Activated CD4-positive, alpha-beta T cell treated with anti-CD3 and anti-CD28 coated beads, Interleukin-2, amount 10 ng/mL, durations not matched to agents 24 days and 14 days (primary cell): ENCODE results near the gene ZC2HC1B. TPM values are rescaled to one million over a fixed set of nuclear protein-coding genes. Genes with fewer than 3 reads are reported as not detected.
A peak's percentile ranks its signal among the peaks of the same experiment; 100 is the strongest.

Experiments used
- DNase-seq: peaks from one replicate; pipeline ENCODE4 v3.0.0; 2022
- H3K27ac Mint-ChIP-seq: one replicate; pipeline ENCODE4 v1.8.0; 2022; ENCODE audit warnings: mild to moderate bottlenecking, mixed read lengths
- H3K27me3 Mint-ChIP-seq: one replicate; pipeline ENCODE4 v1.8.0; 2022; ENCODE audit warnings: mixed read lengths
- H3K36me3 Mint-ChIP-seq: one replicate; pipeline ENCODE4 v1.8.0; 2022; ENCODE audit warnings: low read depth, mild to moderate bottlenecking, mixed read lengths
- H3K4me1 Mint-ChIP-seq: one replicate; pipeline ENCODE4 v1.8.0; 2021; ENCODE audit warnings: mixed read lengths
- H3K4me3 Mint-ChIP-seq: one replicate; pipeline ENCODE4 v1.8.0; 2022; ENCODE audit warnings: mild to moderate bottlenecking, moderate library complexity, mixed read lengths
- H3K9me3 Mint-ChIP-seq: one replicate; pipeline ENCODE4 v1.8.0; 2021; ENCODE audit warnings: mixed read lengths
- intact Hi-C: fragments of 100-400 bp; cut with micrococcal nuclease; formaldehyde crosslinking; loops from one replicate; pipeline ENCODE4 v1.15.1; 2023
- total RNA-seq: library from RNA; stranded (reverse); gene quantifications from 2 replicates; pipeline ENCODE4 v1.2.3, GENCODE V29; 2022

ZC2HC1B gene, protein sequence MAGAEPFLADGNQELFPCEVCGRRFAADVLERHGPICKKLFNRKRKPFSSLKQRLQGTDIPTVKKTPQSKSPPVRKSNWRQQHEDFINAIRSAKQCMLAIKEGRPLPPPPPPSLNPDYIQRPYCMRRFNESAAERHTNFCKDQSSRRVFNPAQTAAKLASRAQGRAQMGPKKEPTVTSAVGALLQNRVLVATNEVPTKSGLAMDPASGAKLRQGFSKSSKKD
- not detected in 2 replicates for total RNA-seq

DNA sequence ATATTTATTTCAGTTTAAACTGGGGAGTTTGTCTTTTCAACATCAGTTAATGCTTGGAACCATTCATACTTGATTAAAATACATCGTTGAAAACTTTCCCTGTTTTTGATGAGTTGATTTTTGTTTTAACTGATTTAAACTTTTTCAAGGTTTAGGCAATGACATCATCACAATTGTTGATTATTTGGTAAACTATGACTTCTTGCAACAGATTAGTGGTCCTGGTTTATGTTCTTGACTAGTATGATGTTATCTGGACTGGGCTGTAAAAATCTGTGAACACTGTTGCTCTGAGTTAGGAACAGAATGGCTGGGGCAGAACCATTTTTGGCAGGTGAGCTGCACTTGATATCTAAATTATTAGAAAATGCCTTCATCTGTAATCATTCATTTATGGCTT is at the start of gene ZC2HC1B:
Gene ZC2HC1B (plus strand): TSS at position 241 of the 400 bp plus-strand sequence. CDS start 66 bp downstream, at position 307.
- Mint-ChIP-seq H3K27me3 (no peaks in the 10 kb centered on the region), H3K4me3 (no peak within 1 kb of the TSS), H3K4me1 (no peaks in the 10 kb centered on the region), H3K36me3 (peaks cover 48% of the 10 kb centered on the region), H3K27ac (no peak within 1 kb of the TSS), H3K9me3 (peaks cover 6% of the 10 kb centered on the region)
- intact Hi-C loops = no loop called here
- DNase-seq = no peak

DNA sequence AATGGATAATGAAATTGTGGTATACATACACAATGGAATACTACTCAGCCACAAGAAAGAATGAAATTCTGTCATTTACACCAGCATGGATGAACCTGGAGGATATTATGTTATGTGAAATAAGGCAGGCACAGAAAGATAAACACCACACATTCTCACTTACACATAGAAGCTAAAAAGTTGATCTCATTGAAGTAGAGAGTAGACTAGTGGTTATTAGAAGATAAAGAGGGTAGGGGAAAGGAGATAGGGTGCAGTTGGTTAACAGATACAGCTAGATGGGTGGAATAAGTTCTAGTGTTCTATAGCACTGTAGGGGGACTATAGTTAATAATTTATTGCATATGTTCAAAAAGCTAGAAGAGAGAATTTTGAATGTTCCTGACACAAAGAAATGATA is 46.7 kb upstream of the ZC2HC1B start:
- Mint-ChIP-seq H3K4me1 (peaks cover 2% of the 10 kb centered on the region), H3K27me3 (no peaks in the 10 kb centered on the region), H3K27ac (no peak overlapping the region), H3K36me3 (peaks cover 12% of the 10 kb centered on the region), H3K4me3 (no peak overlapping the region), H3K9me3 (no peaks in the 10 kb centered on the region)
- intact Hi-C loops = no loop called here
- DNase-seq = no peak

DNA sequence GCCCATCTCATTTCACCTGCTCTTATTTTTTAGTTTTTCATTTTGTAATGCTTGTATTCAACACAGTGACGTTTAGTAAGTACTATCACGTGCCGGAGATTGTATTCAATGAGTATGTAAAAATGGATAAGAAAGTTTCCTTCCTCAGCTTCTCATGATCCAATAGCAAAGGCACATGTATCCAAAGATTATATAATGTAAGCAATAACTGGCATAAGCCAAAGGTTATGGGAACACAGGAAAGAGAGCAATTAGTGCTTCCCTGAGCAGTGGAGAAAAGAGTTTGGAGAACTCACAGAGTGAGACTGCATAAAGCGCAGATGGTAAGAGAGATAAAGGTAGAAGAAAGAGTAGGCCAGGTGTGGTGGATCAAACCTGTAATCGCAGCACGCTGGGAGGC is 42.9 kb upstream of the ZC2HC1B start:
- Mint-ChIP-seq H3K27ac (no peak overlapping the region), H3K36me3 (peaks cover 12% of the 10 kb centered on the region), H3K4me1 (peaks cover 3% of the 10 kb centered on the region), H3K27me3 (no peaks in the 10 kb centered on the region), H3K4me3 (no peak overlapping the region), H3K9me3 (no peaks in the 10 kb centered on the region)
- DNase-seq = no peak
- intact Hi-C loops = loop anchor here (10.0 kb wide), 1 partner anchor 957 kb away; no protein-coding TSS in a partner anchor

DNA sequence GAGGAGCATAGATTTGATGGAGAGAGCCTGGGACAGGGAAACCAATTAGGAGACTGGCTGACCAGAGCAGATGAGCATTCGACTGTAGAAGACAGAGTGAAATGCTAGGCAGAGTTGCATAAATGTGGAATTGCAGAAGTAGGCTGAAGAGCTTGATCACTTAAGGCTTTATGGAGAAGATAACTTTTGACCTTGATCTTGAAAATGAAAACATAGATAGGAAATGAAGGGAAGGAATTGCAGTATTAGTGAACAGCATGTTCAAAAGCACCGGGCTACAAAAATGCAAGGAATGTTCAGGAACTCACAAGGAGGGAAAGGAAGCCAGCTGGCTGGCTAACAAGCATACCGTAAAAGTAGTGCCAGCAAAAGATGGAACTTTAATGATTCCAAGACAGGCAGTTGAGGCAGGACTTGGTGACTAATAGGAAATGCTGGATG is 41.7 kb upstream of the ZC2HC1B start:
- Mint-ChIP-seq H3K27ac (no peak overlapping the region), H3K27me3 (no peaks in the 10 kb centered on the region), H3K36me3 (peaks cover 8% of the 10 kb centered on the region), H3K9me3 (no peaks in the 10 kb centered on the region), H3K4me1 (peaks cover 3% of the 10 kb centered on the region), H3K4me3 (no peak overlapping the region)
- no peak for DNase-seq
- intact Hi-C loops = loop anchor here (10.0 kb wide), 1 partner anchor 958 kb away; no protein-coding TSS in a partner anchor

DNA sequence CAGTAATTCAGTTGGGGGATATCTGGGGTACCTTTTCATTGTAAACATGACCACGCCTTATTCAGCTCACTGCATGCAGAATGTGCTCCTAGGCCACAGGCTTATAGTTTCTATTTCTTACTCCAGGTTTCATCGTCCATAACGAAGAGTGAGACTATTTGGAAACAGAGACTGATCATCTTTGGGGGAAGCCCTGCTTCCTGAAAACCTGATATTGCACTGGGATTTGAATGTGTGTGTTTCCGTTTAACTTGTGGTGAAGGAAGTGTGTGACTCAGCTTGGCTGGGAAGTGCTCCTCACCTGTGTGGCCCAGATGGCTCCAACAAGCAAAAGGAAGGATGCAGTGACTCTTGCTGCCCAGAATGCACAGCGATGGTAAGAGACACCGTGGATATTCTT is 40.7 kb upstream of the ZC2HC1B start:
- H3K27ac Mint-ChIP-seq = no peak overlapping the region
- no peak for DNase-seq
- H3K9me3 Mint-ChIP-seq = no peaks in the 10 kb centered on the region
- H3K27me3 Mint-ChIP-seq = no peaks in the 10 kb centered on the region
- H3K36me3 Mint-ChIP-seq = peaks cover 6% of the 10 kb centered on the region
- H3K4me1 Mint-ChIP-seq = peaks cover 3% of the 10 kb centered on the region
- H3K4me3 Mint-ChIP-seq = no peak overlapping the region
- intact Hi-C loops = loop anchor here (10.0 kb wide), 1 partner anchor 959 kb away; no protein-coding TSS in a partner anchor

DNA sequence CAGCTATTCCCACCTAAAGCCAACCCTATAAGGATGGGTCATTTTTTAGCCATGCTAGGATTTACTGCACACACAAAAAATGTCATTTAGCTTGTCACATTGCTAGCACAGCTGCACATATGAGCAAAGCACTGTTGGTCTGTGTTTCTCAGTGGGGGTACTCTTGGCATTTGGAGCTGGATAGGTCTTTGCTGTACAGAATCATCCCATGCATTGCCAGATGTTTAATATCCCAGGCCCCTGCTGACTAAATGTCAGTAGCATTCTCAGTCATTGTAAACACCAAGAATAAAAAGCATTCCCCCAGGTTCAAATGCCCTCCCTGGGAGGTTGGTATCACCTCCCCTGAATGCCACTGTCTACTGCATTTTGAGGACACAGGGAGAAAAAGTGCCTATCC is 35.7 kb upstream of the ZC2HC1B start:
- intact Hi-C loops = loop anchor here (10.0 kb wide), 1 partner anchor 964 kb away; no protein-coding TSS in a partner anchor
- no peak for DNase-seq
- no peaks in the 10 kb centered on the region for H3K9me3 Mint-ChIP-seq
- H3K4me3 Mint-ChIP-seq = no peak overlapping the region
- no peak overlapping the region for H3K27ac Mint-ChIP-seq
- no peaks in the 10 kb centered on the region for H3K4me1 Mint-ChIP-seq
- peaks cover 4% of the 10 kb centered on the region for H3K36me3 Mint-ChIP-seq
- H3K27me3 Mint-ChIP-seq = no peaks in the 10 kb centered on the region

DNA sequence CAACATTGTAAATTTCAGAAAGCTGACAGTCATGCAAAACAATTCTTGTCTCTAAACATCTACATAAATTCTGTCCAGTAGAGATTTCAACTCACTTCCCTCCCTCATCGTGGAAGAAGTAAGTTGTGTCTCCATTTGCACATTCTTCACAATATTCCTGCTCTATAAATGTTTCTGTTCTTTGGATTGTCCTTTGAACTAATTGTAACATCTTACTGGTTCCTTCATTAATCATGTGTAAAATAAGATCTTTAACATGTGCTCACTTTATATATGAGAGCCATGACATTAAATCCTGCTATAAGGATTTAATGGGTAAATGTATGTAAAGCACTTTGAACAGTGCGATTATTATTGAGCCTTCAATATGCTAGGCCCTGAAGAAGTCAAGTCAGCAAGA is 28.1 kb upstream of the ZC2HC1B start:
- no peak overlapping the region for H3K27ac Mint-ChIP-seq
- H3K4me3 Mint-ChIP-seq = no peak overlapping the region
- H3K36me3 Mint-ChIP-seq = no peaks in the 10 kb centered on the region
- intact Hi-C loops = no loop called here
- H3K9me3 Mint-ChIP-seq = no peaks in the 10 kb centered on the region
- DNase-seq = no peak
- no peaks in the 10 kb centered on the region for H3K27me3 Mint-ChIP-seq
- H3K4me1 Mint-ChIP-seq = no peaks in the 10 kb centered on the region

DNA sequence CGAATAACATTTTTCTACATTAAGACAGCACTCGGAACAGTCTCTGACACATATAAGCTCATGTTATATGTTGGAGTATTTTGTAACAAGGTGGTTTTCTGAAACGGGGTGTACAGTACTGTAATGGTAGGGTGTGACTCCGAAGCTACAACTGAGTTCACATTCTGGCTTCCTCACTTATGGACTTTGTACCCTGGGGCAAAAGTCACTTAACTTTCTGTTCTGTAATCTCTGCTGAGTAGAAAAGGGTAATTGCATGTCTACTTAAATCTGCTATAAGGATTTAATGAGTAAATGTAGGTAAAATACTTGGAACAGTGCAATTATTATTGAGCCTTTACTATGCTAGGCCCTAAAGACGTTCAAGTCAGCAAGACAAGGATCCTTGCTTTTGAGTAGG is 25.9 kb upstream of the ZC2HC1B start:
- no peak for DNase-seq
- H3K4me3 Mint-ChIP-seq = no peak overlapping the region
- intact Hi-C loops = no loop called here
- H3K4me1 Mint-ChIP-seq = peaks cover 4% of the 10 kb centered on the region
- H3K9me3 Mint-ChIP-seq = no peaks in the 10 kb centered on the region
- H3K27ac Mint-ChIP-seq = no peak overlapping the region
- H3K36me3 Mint-ChIP-seq = no peaks in the 10 kb centered on the region
- no peaks in the 10 kb centered on the region for H3K27me3 Mint-ChIP-seq

DNA sequence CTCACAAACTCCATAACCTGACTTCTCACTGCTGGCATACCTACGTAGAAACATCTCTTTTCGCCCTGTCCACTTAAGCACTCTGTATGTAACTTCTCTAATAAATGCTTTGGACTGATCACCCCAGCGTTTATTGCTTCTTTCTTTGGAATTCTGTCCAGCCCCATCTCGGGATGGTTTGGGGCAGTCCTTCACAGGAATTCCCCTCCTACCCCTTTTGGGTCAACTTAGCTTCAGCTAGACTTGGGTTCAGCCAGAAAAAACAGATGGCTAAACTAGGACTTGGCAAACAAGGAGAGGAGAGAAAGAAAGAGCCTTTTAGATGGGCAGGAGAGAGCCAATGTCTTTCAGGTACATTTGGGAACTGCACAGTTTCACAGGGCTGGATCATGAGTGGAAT is 25.1 kb upstream of the ZC2HC1B start:
- no peak for DNase-seq
- peaks cover 6% of the 10 kb centered on the region for H3K4me1 Mint-ChIP-seq
- H3K36me3 Mint-ChIP-seq = peaks cover 6% of the 10 kb centered on the region
- no peak overlapping the region for H3K4me3 Mint-ChIP-seq
- no peak overlapping the region for H3K27ac Mint-ChIP-seq
- H3K9me3 Mint-ChIP-seq = no peaks in the 10 kb centered on the region
- intact Hi-C loops = no loop called here
- H3K27me3 Mint-ChIP-seq = no peaks in the 10 kb centered on the region

DNA sequence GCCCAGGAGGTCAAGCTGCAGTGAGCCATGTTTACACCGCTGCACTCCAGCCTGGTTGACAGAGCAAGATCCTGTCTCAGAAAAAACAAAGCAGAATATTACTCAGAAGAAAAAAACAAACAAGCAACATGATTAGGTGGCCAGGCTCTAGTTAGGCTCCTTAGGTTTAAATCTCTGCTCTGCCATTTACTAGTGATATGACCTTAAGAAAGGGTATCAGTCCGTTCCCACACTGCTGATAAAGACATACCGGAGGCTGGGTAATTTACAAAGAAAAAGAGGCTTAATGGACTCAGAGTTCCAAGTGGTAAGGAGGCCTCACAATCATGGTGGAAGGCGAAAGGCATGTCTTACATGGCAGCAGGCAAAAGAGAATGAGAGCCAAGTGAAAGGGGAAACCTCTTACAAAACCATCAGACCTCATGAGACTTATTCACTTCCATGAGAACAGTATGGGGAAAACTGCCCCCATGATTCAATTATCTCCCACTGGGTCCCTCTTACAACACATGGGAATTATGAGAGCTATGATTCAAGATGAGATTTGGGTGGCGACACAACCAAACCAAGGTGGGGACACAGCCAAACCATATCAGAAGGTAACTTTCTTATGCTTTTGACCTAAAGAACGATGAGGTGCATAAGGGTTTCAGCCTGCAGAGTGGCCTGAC is 23.5 kb upstream of the ZC2HC1B start:
- H3K27me3 Mint-ChIP-seq = no peaks in the 10 kb centered on the region
- no peaks in the 10 kb centered on the region for H3K9me3 Mint-ChIP-seq
- peaks cover 13% of the 10 kb centered on the region for H3K4me1 Mint-ChIP-seq
- no peak overlapping the region for H3K27ac Mint-ChIP-seq
- H3K36me3 Mint-ChIP-seq = peaks cover 17% of the 10 kb centered on the region
- H3K4me3 Mint-ChIP-seq = no peak overlapping the region
- DNase-seq = no peak
- intact Hi-C loops = loop anchor here (5.0 kb wide), 1 partner anchor 303 kb away; no protein-coding TSS in a partner anchor

DNA sequence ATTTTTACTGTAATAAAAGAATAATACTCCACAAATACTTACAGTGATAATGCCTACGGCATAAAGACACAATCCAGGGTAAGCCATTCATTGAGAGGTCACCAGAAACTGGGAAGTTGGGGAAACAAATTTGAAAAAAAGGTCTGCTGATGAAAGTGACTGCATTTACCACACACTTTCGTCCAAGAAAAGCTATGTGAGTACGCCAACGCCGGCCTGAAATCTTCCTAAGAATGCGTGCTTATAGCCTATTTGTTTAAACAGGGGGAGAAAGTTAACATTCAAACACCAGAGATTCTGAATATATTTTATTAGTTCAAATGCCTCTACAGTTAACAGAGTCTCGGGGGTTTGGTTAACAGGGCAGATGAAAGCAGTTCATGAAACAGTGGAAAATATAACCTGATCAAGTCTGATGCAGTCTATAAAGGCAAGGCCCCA is 21.8 kb upstream of the ZC2HC1B start:
- H3K9me3 Mint-ChIP-seq = no peaks in the 10 kb centered on the region
- H3K4me3 Mint-ChIP-seq = peak overlapping the region; percentile 99
- no peak for DNase-seq
- no peaks in the 10 kb centered on the region for H3K27me3 Mint-ChIP-seq
- H3K36me3 Mint-ChIP-seq = peaks cover 31% of the 10 kb centered on the region
- peaks cover 19% of the 10 kb centered on the region for H3K4me1 Mint-ChIP-seq
- H3K27ac Mint-ChIP-seq = peak overlapping the region; percentile 97
- intact Hi-C loops = loop anchor here (2.0 to 5.0 kb wide), 5 partner anchors 110 to 392 kb away; partner anchors contain the start of genes ADAT2 and PEX3

DNA sequence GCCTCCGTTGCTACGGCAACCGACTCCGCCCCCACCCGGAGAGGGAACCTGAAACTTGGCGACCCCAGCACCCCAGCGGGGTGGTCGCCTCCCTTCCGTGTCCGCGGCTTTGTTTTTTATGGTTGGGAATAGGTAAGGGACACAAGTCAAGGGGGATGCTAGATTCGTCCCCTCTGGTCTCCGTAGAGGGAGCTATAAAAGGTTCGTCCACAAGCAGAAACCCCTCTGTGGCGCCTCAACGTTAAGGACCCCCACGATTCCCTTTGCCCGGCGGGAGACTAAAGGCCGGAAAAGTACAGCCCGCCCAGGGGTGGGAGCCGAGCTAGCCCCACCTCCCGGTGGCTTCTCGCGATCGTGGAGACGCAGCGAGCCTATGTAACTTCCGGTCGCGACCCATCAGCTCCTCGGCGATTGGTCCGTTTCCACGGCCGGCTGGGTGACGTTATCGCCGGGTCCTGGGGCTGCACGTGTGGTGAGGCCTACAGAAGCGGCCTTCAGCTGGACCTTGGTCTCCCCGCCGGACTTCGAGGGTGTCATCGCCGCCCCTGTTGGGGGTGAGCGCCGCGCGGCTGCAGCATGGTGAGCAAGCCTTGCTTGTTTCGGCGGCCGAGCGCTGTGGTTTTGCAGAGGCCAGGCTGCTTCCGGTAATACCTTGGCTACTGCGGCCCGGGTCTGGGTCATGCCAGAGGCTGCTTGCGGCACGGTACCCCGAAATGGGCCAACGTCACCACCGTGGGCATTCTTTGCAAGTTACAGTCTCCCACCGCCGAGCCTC is 21.2 kb upstream of the ZC2HC1B start, which contains the start of gene LTV1:
Gene LTV1 (plus strand): TSS at position 437 of the 775 bp plus-strand sequence. CDS start 140 bp downstream, at position 577.
- H3K27me3 Mint-ChIP-seq = no peaks in the 10 kb centered on the region
- H3K9me3 Mint-ChIP-seq = no peaks in the 10 kb centered on the region
- peak within 1 kb of the TSS; percentile 99 for H3K4me3 Mint-ChIP-seq
- peaks cover 19% of the 10 kb centered on the region for H3K4me1 Mint-ChIP-seq
- peak within 1 kb of the TSS; percentile 97 for H3K27ac Mint-ChIP-seq
- H3K36me3 Mint-ChIP-seq = peaks cover 36% of the 10 kb centered on the region
- DNase-seq = peak; percentile 98
- intact Hi-C loops = loop anchor here (1.0 to 5.0 kb wide), 8 partner anchors 37 to 392 kb away; partner anchors contain the start of genes ADAT2, PEX3 and SF3B5

DNA sequence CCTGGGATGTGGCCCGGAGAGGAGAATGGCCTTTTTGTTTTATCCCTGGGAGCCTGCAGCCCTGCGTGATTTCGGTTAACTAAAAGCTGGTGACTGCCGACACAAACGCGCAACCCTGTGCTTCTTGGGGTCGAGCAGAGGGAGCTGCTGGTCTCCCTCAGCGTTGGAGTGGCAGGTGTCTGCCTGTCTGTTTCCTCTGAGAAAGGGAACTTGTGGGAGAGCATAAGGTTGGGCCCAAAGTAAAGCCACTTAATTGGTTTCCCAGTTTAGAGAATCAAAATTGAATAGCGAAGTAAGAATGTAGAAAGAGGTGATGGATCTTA is 20.6 kb upstream of the ZC2HC1B start:
- Mint-ChIP-seq H3K4me3 (peak overlapping the region; percentile 99), H3K27ac (peak overlapping the region; percentile 97), H3K36me3 (peaks cover 40% of the 10 kb centered on the region), H3K27me3 (no peaks in the 10 kb centered on the region), H3K9me3 (no peaks in the 10 kb centered on the region), H3K4me1 (peaks cover 19% of the 10 kb centered on the region)
- intact Hi-C loops = loop anchor here (1.0 to 5.0 kb wide), 8 partner anchors 37 to 393 kb away; partner anchors contain the start of genes ADAT2, PEX3 and SF3B5
- no peak for DNase-seq
